Measurements from ENCODE around the gene PIGH.
"Not testable (repeated sequence)": the region's sequence is repeated elsewhere in the genome, so short reads cannot be mapped to it uniquely, and the experiment has no call there.

PIGH gene

GRCh38 chr14:67547224-67547780 is 52.8 kb downstream of the PIGH start:
- DNase-seq, result no peak

GRCh38 chr14:67544590-67544989 is 55.5 kb downstream of the PIGH start:
- no peak for DNase-seq

GRCh38 chr14:67542620-67543019 is 57.4 kb downstream of the PIGH start:
- DNase-seq, result not testable (repeated sequence)

GRCh38 chr14:67541448-67542387 is 58.4 kb downstream of the PIGH start:
- no peak for DNase-seq
